IPS-18c (cell line): ENCODE data around the gene HTR3C.
"Not testable (repeated sequence)": the region's sequence is repeated elsewhere in the genome, so short reads cannot be mapped to it uniquely, and the experiment has no call there.

Source experiments
- H3K4me3 ChIP-seq: 2 replicates; pipeline ENCODE4 v1.7.0; 2013; ENCODE audit warnings: low read depth, mild to moderate bottlenecking, low read length, moderate library complexity; ENCODE audit not compliant: insufficient read depth
- H3K9me3 ChIP-seq: one replicate; pipeline ENCODE4 v1.6.1; 2013; ENCODE audit warnings: mild to moderate bottlenecking, low read length, moderate library complexity; ENCODE audit not compliant: control insufficient read depth, insufficient read depth

Gene HTR3C

GRCh38 chr3:184071142-184071541, 18.3 kb downstream of the HTR3C start:
- H3K4me3 ChIP-seq, H3K9me3 ChIP-seq: not testable (repeated sequence)

GRCh38 chr3:184073621-184074020, 20.8 kb downstream of the HTR3C start:
- no peak overlapping the region for H3K4me3 ChIP-seq
- H3K9me3 ChIP-seq: peaks cover 2% of the 10 kb centered on the region

DNA sequence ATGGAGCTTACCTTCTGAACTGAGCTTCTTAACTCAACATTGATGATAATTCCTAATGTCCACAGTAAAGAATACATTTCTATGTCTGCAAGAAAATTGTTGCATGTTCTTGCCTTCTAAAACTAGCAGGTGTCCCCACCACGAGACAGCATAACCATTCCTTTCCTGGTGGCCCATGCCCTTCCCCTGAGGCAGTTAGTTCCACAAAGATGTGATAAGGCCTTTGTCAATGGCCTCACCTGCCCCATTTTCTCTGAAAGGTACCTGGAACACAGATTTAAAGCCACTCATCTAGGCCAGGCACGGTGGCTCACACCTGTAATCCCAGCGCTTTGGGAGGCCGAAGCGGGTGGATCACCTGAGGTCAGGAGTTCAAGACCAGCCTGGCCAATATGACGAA, 23.1 kb downstream of the HTR3C start:
- H3K9me3 ChIP-seq: peaks cover 2% of the 10 kb centered on the region
- H3K4me3 ChIP-seq: no peak overlapping the region

DNA sequence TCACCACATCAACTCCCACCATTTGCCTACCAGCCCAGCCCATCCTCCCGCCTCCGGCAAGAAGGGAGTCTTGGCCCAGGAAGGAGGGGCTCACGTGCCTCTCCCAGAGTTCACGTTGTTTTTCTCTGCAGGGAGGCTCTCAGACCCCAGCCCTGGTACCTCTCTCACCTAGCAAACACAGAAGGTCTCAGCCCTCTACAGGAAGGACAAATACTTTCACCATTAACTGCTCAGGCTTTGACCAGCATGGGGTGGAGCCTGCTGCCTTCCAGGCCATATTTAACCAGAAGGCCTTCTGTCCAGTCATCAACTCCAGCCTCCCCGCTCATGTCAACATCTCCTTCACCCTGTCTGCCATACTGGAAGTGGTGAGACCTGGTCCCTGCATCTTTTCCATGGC, 25.0 kb downstream of the HTR3C start:
- peaks cover 2% of the 10 kb centered on the region for H3K9me3 ChIP-seq
- no peak overlapping the region for H3K4me3 ChIP-seq

- H3K4me3 ChIP-seq: no peak overlapping the region
Observed at GRCh38 chr3:184078851-184079250, 26.0 kb downstream of the HTR3C start.

GRCh38 chr3:184081116-184081830, 28.4 kb downstream of the HTR3C start:
- no peaks in the 10 kb centered on the region for H3K9me3 ChIP-seq

More at GRCh38 chr3:184078851-184079250, 26.0 kb downstream of the HTR3C start:
- no peaks in the 10 kb centered on the region for H3K9me3 ChIP-seq

DNA sequence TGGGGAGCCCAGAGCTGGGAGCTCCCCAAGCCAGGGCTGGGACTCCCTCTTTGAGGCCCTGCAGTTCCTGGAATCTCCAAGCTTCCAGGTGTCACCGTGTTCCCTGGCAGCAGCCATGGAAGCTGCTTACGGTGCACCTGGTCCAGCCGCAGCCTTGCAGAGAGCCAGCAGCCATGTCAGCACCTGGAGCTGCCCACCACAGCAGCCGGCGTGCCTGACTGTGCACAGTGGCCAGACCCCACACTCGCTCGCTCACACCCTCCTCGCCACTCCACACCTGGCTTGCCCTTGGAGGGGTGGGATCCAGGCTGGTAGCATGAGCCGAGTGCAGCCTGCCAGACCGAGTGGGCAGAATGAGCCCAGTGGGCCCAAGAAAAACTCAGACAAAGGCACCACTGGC, 29.2 kb downstream of the HTR3C start:
- Histone ChIP-seq H3K4me3 (no peak overlapping the region), H3K9me3 (no peaks in the 10 kb centered on the region)

More at GRCh38 chr3:184081116-184081830, 28.4 kb downstream of the HTR3C start:
- no peak overlapping the region for H3K4me3 ChIP-seq

GRCh38 chr3:184082465-184082864, 29.6 kb downstream of the HTR3C start:
- Histone ChIP-seq H3K9me3 (no peaks in the 10 kb centered on the region), H3K4me3 (no peak overlapping the region)

DNA sequence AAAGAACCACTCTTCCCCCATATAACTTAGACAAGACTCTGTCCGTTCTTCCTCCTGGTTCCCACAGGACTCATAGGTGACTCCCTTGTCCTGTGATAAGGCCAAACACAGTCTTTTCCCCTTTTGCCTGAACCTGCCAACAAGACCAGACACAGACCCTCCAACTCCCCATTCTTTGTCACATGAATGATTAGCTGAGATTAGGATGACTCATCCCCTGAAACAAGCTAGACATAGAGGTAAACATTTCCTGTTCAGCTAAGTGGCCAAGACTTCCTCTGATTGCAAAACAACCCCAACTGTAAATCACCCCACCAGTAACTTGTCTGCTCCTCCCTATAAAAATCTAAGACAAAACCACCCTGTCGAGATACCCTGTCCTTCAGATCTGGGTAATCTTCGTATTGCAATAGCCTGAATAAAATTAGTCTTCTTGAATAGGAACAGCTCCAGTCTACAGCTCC, 32.6 kb downstream of the HTR3C start:
- Histone ChIP-seq H3K9me3 (no peaks in the 10 kb centered on the region), H3K4me3 (no peak overlapping the region)

DNA sequence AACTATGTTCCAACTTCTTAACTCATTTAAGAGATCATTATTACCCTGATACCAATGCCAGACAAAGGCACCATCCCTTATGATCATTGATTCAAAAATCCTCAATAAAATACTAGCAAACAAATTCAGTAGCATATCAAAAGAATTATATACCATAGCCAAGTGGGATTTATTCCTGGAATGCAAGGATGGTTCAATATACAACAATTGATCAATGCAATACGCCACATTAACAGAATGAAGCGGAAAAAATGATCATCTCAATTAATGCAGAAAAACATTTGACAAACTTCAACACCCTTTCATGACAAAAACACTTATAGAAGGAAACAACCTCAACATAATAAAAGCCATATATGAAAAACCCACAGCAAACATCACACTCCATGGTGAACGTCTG, 39.4 kb downstream of the HTR3C start:
- Histone ChIP-seq H3K9me3 (no peaks in the 10 kb centered on the region), H3K4me3 (no peak overlapping the region)

DNA sequence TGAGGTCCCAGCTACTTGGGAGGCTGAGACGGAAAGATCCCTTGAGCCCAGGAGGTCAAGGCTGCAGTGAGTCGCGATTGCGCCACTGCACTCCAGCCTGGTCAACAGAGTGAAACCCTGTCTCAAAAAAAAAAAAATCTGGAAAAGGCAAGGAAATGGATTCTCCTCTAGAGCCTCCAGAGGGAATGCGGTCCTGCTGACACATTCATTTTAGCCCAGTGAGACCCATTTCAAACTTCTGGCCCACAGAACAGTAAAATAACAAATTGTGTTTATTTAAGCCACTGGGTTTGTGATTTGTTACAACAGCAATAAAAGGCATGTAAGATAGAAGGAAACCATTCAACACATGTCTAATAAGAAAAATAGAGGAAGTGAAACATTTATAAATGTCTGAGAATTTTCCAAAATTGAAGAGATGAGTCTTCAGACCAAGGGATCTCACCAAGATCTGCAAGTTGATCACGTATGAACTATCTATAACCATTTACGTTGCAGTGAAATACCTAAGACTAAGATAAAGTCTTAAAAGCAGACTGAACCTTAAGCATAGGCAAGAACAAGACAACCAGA, 44.0 kb downstream of the HTR3C start, which contains the start of gene HTR3E:
TSS of gene HTR3E (plus strand) at position 254 of the 573 bp plus-strand sequence. CDS start 466 bp downstream, outside the sequence.
- Histone ChIP-seq H3K4me3 (no peak within 1 kb of the TSS), H3K9me3 (no peaks in the 10 kb centered on the region)

- Histone ChIP-seq H3K4me3 (no peak overlapping the region), H3K9me3 (no peaks in the 10 kb centered on the region)
Observed at GRCh38 chr3:184097556-184097955, 44.7 kb downstream of the HTR3C start.

DNA sequence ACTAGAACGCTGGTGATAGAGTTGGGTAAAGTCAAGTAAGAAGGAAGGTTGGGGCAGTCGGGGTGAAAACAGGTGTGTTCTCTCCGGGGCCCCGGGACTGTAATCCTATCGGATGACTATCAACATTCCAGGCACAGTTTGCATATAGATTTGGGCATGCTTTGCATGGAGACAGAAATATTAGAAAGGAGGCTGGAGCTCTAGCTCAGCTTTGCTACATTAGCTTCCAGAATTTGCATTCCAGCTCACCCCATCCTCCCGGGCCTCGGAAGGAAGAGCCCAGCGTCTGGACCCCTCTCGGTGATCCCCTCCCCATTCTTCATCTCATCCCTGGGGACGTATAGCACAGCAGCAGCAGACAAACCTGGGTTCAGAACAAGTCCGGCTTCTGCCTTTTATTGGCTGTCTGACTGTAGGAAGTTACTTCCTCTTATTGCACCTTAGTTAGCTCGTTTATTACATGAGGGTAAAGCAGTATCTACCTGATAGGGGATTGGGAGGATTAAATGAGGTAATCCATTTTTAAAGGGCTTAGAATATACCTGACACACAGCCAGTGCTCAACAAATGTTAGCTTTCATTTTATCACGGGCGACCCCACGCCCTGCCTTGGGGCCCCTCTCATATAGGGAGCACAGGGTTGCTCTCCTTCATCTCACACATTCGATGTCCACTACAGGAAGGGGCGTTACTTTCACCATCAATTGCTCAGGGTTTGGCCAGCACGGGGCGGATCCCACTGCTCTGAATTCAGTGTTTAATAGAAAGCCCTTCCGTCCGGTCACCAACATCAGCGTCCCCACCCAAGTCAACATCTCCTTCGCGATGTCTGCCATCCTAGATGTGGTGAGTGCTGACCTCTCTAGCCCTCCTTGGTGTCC, 47.2 kb downstream of the HTR3C start:
- Histone ChIP-seq H3K4me3 (no peak overlapping the region), H3K9me3 (no peaks in the 10 kb centered on the region)
